Umbilical cord (tissue), 2 donors: ENCODE measurements around the gene HLTF. TPM values are rescaled to one million over a fixed set of nuclear protein-coding genes. Genes with fewer than 3 reads are reported as not detected.
"Not testable (repeated sequence)": the region's sequence is repeated elsewhere in the genome, so short reads cannot be mapped to it uniquely, and the experiment has no call there.

Source experiments
- DNase-seq: peaks from one replicate; pipeline ENCODE4 v3.0.0-alpha.2; 2015; ENCODE audit warnings: low spot score
- total RNA-seq: library from RNA; depleted of rRNA; stranded (reverse); fragments of >200 nt; gene quantifications from one replicate; pipeline ENCODE4 v1.2.3, GENCODE V29; 2014; ENCODE audit warnings: low replicate concordance; ENCODE audit not compliant: insufficient read depth

The HLTF gene
- total RNA-seq, 1 donor from 2014 or later: 52.0 TPM

- DNase-seq: peak; percentile 46
Observed at GRCh38 chr3:148992027-148992634, 94.2 kb downstream of the HLTF start.

GRCh38 chr3:148991219-148992026 lies 94.9 kb downstream of the HLTF start, which contains the start of gene GYG1:
Gene GYG1, plus strand, starts transcription at chr3:148991540. Its CDS starts 101 bp downstream, at chr3:148991641.
- DNase-seq: peak; percentile 73

GRCh38 chr3:148990236-148990635 lies 96.1 kb downstream of the HLTF start:
- no peak for DNase-seq

- DNase-seq: not testable (repeated sequence)
Observed at GRCh38 chr3:148987551-148987950, 98.8 kb downstream of the HLTF start.

- DNase-seq: no peak
Observed at GRCh38 chr3:148981273-148981672, 105.1 kb downstream of the HLTF start.

Other genes with a start within 250 kb of the HLTF start
- 12.3 TPM for gene CPA3, start 221.2 kb downstream of the HLTF start, total RNA-seq
- gene GYG1, start 95.0 kb downstream of the HLTF start, total RNA-seq: 40.2 TPM
- gene HPS3, start 43.1 kb upstream of the HLTF start, total RNA-seq: 28.4 TPM
- gene CP, start 135.3 kb upstream of the HLTF start, total RNA-seq: 21.7 TPM
- 3.9 TPM for gene TM4SF18, start 247.1 kb upstream of the HLTF start, total RNA-seq